ENCODE results near the gene TNNI3.
"Not testable (repeated sequence)": the region's sequence is repeated elsewhere in the genome, so short reads cannot be mapped to it uniquely, and the experiment has no call there.

TNNI3 gene

DNA sequence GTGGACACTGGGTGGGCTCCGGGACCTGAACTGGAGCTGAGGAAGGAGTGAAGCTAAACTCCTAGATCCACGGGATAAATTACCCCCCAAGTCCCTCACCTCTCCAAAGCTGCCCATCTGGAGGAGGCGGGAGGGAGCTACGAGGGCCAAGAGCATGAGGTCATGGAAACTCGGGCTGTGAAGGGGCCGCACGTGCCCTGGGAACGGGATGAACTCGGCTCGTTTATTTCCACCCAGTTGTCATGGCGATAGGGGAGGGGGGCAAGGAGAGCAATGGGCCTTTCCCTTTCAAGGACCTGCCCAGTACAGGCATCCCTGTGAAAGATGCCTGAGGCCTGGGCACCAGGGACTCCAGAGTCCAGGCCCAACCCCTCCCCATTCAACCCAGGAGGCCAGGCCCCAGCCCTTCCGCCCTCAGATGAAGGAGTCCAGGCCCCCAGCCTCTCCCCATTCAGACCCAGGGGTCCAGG, 43.9 kb downstream of the TNNI3 start:
- DNase-seq (ENCODE audit: low read depth, low spot score): peak; percentile 32

DNA sequence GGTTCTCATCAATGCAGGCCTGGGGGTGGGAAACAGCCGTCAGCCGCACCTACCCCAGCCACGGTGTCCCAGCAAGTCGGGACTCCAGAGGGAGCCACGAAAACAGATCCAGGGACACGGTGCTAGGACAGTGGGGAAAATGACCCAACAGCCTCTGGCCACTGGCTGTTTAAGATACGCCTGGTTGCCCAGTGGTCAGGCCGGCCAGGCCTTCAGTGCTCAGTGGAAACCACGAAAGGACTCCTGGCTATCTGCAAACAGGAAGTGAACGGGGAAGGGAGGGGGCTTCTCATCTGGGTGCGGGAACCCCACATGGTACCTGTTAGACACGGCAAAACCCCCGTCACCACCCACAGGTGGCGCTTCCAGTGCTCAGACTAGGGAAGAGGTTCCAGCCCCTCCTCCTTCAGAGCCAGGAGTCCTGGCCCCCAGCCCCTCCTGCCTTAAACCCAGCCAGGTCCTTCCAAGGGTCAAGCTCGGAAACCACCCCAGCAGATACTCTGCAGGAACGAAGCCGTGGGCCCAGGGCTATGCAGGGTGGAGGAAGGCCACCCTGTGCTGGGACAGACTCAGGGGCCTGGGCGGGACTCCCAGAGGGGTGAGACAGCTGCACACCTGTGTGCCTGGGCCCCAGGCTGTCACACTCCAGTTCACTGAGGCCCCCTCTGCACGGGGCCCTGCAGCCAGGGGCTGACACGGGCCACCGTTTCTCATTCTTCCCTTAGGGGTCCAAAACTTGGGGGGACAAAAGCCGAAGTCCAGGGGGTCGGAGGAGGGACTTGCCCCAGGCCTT, 44.6 kb downstream of the TNNI3 start:
- DNase-seq (ENCODE audit: low read depth, low spot score): no peak

- no peak for DNase-seq (ENCODE audit: low read depth, low spot score)
Measured at GRCh38 chr19:55112246-55112776, 45.2 kb downstream of the TNNI3 start.

DNA sequence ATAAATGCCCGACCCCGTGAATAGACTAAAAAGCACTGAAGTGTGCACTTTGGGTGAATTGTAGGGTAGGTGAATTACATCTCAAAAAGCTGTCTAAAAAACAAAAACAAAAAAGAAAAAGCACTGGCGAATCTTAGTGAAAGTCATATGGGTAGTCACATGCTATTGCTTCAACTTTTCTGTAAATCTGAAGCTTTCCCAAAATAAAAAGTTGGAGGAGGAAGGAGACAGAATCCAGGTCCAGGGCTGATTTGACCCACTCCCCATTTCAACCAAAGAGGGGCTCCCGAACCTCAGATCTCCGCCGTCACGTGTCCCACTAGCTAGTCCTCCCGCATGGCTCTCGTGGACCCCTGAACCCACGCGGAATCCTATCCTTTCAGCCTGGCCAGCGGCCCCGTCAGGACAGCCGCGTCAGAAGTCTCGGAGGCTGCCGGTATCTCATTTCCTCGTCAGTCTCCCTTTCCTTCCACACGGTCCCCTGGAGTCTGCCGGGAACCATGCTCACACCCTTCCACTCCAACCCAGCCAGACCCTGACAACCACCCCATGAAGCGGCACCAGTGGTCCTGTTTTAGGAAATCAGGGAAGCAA, 46.2 kb downstream of the TNNI3 start:
- DNase-seq (ENCODE audit: low read depth, low spot score): no peak

DNA sequence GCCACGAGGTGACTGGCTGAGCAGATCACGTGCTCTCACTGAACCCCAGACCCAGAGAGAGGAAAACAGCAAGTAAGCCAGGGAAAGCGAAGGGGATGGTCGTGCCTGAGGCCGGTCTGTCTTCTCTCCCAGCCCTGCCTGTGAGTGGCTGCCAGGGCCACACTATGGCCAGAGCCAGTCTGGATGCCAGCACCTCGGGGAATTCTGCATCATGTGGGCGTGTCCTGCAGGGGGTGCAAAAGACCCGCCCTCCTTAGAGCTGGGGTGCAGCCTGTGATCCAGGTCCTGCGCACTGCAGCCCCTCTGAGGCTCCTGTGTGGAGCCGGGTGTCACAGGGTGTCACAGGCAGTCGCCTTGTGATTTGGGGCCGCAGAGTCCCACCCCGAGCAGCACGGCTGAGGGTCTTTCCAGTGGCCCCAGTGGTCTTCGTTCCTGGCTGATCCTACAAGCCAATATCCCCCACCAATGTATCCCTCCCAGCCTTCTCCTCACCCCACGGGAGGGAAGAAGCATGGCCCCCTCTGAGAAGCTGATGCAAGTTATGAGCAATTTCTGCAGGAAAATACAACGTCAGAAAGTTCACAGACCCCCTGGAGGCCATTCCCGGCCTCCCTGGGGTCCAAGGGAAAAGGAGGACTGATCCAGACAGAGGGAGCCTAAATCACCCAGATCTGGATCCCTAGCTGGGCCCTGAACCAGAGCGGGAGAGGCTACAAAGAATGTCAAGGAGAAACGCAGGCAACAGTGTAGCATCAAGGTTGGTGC, 47.8 kb downstream of the TNNI3 start:
- DNase-seq (ENCODE audit: low read depth, low spot score): no peak

DNA sequence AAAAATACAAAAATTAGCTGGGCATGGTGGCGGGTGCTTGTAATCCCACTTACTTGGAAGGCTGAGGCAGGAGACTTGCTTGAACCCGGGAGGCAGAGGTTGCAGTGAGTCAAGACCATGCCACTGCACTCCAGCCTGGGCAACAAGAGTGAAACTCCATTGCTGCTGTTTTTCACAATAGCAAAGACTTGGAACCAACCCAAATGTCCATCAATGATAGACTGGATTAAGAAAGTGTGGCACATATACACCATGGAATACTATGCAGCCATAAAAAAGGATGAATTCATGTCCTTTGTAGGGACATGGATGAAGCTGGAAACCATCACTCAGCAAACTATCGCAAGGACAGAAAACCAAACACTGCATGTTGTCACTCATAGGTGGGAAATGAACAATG, 50.3 kb downstream of the TNNI3 start:
- not testable (repeated sequence) for DNase-seq (ENCODE audit: low read depth, low spot score)

GRCh38 chr19:55106591-55106990, 50.9 kb downstream of the TNNI3 start:
- no peak for DNase-seq (ENCODE audit: low read depth, low spot score)

DNA sequence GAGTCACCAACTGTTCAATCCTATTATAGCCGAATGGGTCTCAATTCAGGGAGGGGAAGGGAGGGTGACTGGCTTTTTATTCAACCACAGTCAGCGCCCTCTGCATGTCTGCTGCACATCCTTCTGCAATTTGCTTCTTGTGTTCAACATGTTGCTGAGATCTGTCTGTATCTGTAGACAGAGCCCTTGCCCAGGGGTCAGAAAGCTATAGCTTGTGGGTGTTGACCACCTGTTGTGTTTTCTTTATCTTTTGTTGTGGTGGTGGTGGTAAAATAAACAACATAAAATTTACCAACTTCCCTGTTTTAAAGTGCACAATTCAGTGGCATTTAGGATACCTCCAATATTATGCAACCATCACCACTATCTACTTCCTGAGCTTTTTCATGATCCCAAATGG, 52.3 kb downstream of the TNNI3 start:
- DNase-seq (ENCODE audit: low read depth, low spot score): no peak

- DNase-seq (ENCODE audit: low read depth, low spot score): no peak
Measured at GRCh38 chr19:55103190-55103589, 54.3 kb downstream of the TNNI3 start.
